Lung (tissue), 12 donors: Measurements from ENCODE around the gene AKT2. TPM values are rescaled to one million over a fixed set of nuclear protein-coding genes. Genes with fewer than 3 reads are reported as not detected.

Source experiments
- ATAC-seq: fragments of 200-7000 bp; cut with Tn5 transposase; one replicate; pipeline ENCODE4 v1.9.1; 2020; ENCODE audit warnings: moderate number of reproducible peaks; ENCODE audit not compliant: insufficient read depth, low FRiP score
- DNase-seq, 3 donors: peaks; one replicate each; pipeline ENCODE4 v3.0.0-alpha.2; 2013 to 2017
- H3K27ac ChIP-seq, 2 donors: one replicate each; pipeline ENCODE4 v1.5.1; 2013; ENCODE audit warnings: mild to moderate bottlenecking in 2 of 2, moderate library complexity in 2 of 2, control low read depth in 1 of 2, inconsistent platforms in 1 of 2, low read depth in 1 of 2, low read length in 1 of 2
- H3K27me3 ChIP-seq, 3 donors: one replicate each; pipeline ENCODE4 v1.5.1; 2013; ENCODE audit warnings: low read length in 2 of 3; ENCODE audit not compliant: control insufficient read depth in 3 of 3, insufficient read depth in 3 of 3
- H3K36me3 ChIP-seq, 4 donors: one replicate each; pipeline ENCODE4 v1.5.1; 2013; ENCODE audit warnings: low read length in 4 of 4, mild to moderate bottlenecking in 1 of 4, moderate library complexity in 1 of 4; ENCODE audit not compliant: control insufficient read depth in 4 of 4, insufficient read depth in 4 of 4
- H3K4me1 ChIP-seq, 5 donors: one replicate each; pipeline ENCODE4 v1.5.1; 2013; ENCODE audit warnings: low read length in 5 of 5, mild to moderate bottlenecking in 2 of 5, moderate library complexity in 1 of 5; ENCODE audit not compliant: control insufficient read depth in 5 of 5, insufficient read depth in 5 of 5
- H3K4me3 ChIP-seq: one replicate; pipeline ENCODE4 v1.5.1; 2013; ENCODE audit warnings: mild to moderate bottlenecking, control low read depth, moderate library complexity
- H3K9ac ChIP-seq, 2 donors: one replicate each; pipeline ENCODE4 v1.5.1; 2013; ENCODE audit warnings: low read length in 2 of 2, control low read depth in 1 of 2; ENCODE audit not compliant: insufficient read depth in 1 of 2
- H3K9me3 ChIP-seq, 4 donors: one replicate each; pipeline ENCODE4 v1.5.1; 2013; ENCODE audit warnings: low read length in 3 of 4, mild to moderate bottlenecking in 1 of 4, moderate library complexity in 1 of 4; ENCODE audit not compliant: control insufficient read depth in 4 of 4, insufficient read depth in 3 of 4
- WGBS, 2 donors: extraction: QIAGEN DNeasy Blood & Tissue Kit; methylation state at CpG; one replicate each; pipeline ENCODE4 v1.1.7; 2013; 5-methylcytosine and 5-hydroxymethylcytosine counted together
- polyA plus RNA-seq, 2 donors: library from polyadenylated mRNA; stranded (reverse); fragments of 200-250 nt; gene quantifications; one replicate each; pipeline ENCODE4 v1.2.1, GENCODE V29; 2013
- total RNA-seq, 2 donors: library from RNA; depleted of rRNA in 1 of 2; stranded (reverse); fragments of >200 nt in 1 of 2; gene quantifications; one replicate each; pipeline ENCODE4 v1.2.1, GENCODE V29; 2014 to 2021
- TF ChIP-seq, protein P1 (sequence below): IDR thresholded peaks from 2 replicates; pipeline ENCODE4 v1.5.1; 2012; ENCODE audit warnings: mild to moderate bottlenecking; ENCODE audit errors: control extremely low read depth, extremely low read depth
- donor health status: control.
- donor health status: control.
- donor health status: Bipolar disorder and iron deficiency.
- donor health status: healthy.
- donor health status: DM: yes; HTN: yes; CAD: no.

Gene AKT2
- total and polyA plus RNA-seq, 4 donors, result 62.3 to 138 (median 93.1) TPM

- WGBS, 2 donors, result 91 to 92% methylated on average over 22 of the region's 22 CpGs
- no peak overlapping the region for H3K4me3 ChIP-seq
- H3K9ac ChIP-seq, result no peak overlapping the region
- H3K27me3 ChIP-seq, result peaks cover 6 to 32% (median 21%) of the 10 kb centered on the region in 3 donors
- peaks cover 0 to 12% (median 0%) of the 10 kb centered on the region in 4 donors for H3K36me3 ChIP-seq
- TF ChIP-seq, protein P1, sequence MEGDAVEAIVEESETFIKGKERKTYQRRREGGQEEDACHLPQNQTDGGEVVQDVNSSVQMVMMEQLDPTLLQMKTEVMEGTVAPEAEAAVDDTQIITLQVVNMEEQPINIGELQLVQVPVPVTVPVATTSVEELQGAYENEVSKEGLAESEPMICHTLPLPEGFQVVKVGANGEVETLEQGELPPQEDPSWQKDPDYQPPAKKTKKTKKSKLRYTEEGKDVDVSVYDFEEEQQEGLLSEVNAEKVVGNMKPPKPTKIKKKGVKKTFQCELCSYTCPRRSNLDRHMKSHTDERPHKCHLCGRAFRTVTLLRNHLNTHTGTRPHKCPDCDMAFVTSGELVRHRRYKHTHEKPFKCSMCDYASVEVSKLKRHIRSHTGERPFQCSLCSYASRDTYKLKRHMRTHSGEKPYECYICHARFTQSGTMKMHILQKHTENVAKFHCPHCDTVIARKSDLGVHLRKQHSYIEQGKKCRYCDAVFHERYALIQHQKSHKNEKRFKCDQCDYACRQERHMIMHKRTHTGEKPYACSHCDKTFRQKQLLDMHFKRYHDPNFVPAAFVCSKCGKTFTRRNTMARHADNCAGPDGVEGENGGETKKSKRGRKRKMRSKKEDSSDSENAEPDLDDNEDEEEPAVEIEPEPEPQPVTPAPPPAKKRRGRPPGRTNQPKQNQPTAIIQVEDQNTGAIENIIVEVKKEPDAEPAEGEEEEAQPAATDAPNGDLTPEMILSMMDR, result no peak
- peaks cover 0 to 10% (median 0%) of the 10 kb centered on the region in 5 donors for H3K4me1 ChIP-seq
- H3K27ac ChIP-seq, result no peak overlapping the region
- DNase-seq (no peak), ATAC-seq (no peak)
- H3K9me3 ChIP-seq, result no peaks in the 10 kb centered on the region
Observed at GRCh38 chr19:40214936-40215335, 70.2 kb downstream of the AKT2 start.

- 93 to 94% methylated on average over 47 to 50 of the region's 50 CpGs for WGBS, 2 donors
- no peak overlapping the region for H3K4me3 ChIP-seq
- H3K27ac ChIP-seq, result no peak overlapping the region
- no peaks in the 10 kb centered on the region for H3K9me3 ChIP-seq
- H3K9ac ChIP-seq, result no peak overlapping the region
- ATAC-seq (no peak), DNase-seq (no peak)
- peaks cover 0 to 12% (median 0%) of the 10 kb centered on the region in 4 donors for H3K36me3 ChIP-seq
- H3K4me1 ChIP-seq, result peaks cover 0 to 10% (median 0%) of the 10 kb centered on the region in 5 donors
- peaks cover 6 to 23% (median 19%) of the 10 kb centered on the region in 3 donors for H3K27me3 ChIP-seq
- TF ChIP-seq, protein P1, result no peak
Observed at GRCh38 chr19:40213882-40214570, 71.1 kb downstream of the AKT2 start.

DNA sequence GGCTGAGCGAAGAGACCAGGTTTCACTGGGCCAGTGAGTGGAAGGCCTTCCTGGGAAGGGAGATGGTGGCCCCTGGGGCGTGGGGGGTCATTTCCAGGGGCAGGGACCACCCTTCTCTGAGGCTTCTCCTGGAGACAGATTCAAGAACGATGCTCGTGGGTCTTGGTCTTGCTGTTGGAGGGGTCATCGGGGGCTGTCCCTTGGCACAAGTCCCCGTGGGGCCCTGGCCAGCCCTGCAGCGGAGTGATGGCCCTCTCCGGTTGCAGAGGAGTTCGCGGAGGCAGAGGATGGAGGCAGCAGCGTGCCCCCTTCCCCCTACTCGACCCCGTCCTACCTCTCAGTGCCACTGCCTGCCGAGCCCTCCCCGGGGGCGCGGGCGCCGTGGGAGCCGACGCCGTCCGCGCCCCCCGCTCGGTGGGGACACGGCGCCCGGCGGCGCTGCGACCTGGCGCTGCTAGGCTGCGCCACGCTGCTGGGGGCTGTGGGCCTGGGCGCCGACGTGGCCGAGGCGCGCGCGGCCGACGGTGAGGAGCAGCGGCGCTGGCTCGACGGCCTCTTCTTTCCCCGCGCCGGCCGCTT is 71.8 kb downstream of the AKT2 start:
- H3K27ac ChIP-seq, result no peak overlapping the region
- TF ChIP-seq, protein P1, result no peak
- peaks cover 0 to 10% (median 0%) of the 10 kb centered on the region in 5 donors for H3K4me1 ChIP-seq
- H3K36me3 ChIP-seq, result peaks cover 0 to 12% (median 0%) of the 10 kb centered on the region in 4 donors
- peaks cover 6 to 19% (median 16%) of the 10 kb centered on the region in 3 donors for H3K27me3 ChIP-seq
- no peak overlapping the region for H3K9ac ChIP-seq
- no peak overlapping the region for H3K4me3 ChIP-seq
- 93% methylated on average over 42 to 53 of the region's 53 CpGs for WGBS, 2 donors
- ATAC-seq (no peak), DNase-seq (no peak)
- no peaks in the 10 kb centered on the region for H3K9me3 ChIP-seq
